Stromal cell of bone marrow (primary cell): Measurements from ENCODE around the gene MAPK8.
"Not testable (repeated sequence)": the region's sequence is repeated elsewhere in the genome, so short reads cannot be mapped to it uniquely, and the experiment has no call there.

Experiments used
- DNase-seq: peaks from one replicate; pipeline ENCODE4 v3.0.0-alpha.2; 2012; ENCODE audit warnings: low read depth

The MAPK8 gene

DNA sequence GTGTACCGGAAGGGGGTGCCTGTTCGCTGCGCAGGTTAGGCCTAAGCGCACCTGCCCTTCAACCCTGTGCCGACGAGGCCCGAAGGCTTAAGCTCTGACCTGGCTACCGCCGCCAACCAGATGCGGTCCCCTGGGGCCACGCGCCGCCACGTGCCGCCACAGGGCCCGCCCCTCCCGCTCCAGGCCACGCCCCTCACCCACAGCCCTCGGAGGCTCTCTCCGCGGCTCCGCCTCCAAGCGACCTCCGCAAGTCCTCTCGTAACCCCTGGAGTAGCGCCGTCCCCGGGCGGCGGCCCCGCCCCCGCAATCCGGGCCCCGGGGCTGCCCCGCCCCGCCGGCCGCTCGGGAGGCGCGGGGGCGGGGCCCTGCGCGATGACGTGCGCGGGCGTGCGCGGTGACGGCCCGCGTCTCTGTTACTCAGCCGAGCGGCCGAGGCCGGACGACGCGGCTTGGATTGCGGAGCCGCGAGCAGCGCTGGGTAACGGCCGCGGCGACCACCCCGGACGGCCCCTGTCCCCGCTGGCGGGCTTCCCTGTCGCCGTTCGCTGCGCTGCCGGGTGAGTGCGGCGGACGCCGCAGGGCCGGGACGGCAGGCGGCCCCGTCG, at the start of gene MAPK8:
MAPK8 (plus strand) TSS at position 413 of the 605 bp plus-strand sequence. CDS start 94,984 bp downstream, outside the sequence.
- peak; percentile 64 for DNase-seq

DNA sequence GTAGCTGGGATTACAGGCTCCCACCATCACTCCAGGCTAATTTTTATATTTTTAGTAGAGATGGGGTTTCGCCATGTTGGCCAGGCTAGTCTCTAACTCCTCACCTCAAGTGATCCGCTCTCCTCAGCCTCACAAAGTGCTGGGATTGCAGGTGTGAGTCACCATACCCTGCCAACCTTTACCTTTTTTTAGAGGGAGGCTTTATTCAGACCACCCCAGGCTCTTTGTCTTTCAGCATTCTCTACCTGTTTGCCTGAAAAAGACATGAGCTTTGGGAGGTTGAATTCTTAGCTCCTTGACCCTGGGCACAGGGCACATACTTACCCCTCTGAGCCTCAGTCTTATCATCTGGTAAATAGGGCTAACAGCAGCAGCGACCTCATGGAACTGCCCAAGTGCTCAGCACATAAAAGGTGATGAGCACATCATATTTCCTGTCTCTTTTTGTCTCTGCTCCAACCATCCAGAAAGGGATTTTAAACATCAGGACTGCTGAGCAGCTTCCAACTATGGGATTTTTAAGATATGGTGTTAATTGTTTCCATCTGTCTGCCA, 49.0 kb upstream of the MAPK8 start:
- DNase-seq = no peak

DNA sequence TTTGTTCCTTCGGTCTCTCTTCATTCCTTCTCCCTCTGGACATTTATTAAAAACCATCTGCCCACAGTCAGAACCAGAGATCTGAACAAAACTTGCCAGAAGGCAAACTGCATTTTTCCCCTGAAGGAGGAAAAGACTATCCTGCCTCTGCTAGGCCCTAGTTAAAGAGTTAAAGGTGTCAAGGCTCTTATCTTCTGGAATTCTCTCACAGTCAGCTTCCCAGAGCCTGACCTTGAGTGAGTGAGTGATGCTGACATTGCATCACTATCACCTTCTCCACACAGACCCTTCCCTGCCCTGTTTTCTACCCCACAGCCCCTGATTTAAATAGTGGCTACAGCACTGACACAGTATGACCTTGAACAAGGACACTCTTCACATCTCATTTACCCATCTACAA, 48.4 kb upstream of the MAPK8 start:
- DNase-seq = no peak

DNA sequence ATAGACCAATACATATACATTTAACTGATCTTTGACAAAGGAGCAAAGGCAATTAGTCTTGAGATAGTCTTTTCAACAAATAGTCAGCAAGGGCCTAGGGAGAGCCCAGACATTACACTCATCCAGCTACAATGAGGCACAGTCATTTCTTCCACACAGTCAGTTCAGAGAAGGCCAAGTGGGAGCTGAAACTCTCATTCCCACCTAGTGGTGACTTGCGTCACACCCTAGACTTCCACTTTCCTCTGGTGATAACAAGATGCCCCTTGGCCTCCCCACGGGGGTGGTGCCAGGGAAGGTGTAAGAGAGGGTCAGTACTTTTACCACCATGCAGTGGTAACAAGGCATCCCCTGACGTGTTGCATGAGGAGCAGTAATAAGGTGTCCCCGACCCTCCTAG, 39.9 kb upstream of the MAPK8 start:
- no peak for DNase-seq

DNA sequence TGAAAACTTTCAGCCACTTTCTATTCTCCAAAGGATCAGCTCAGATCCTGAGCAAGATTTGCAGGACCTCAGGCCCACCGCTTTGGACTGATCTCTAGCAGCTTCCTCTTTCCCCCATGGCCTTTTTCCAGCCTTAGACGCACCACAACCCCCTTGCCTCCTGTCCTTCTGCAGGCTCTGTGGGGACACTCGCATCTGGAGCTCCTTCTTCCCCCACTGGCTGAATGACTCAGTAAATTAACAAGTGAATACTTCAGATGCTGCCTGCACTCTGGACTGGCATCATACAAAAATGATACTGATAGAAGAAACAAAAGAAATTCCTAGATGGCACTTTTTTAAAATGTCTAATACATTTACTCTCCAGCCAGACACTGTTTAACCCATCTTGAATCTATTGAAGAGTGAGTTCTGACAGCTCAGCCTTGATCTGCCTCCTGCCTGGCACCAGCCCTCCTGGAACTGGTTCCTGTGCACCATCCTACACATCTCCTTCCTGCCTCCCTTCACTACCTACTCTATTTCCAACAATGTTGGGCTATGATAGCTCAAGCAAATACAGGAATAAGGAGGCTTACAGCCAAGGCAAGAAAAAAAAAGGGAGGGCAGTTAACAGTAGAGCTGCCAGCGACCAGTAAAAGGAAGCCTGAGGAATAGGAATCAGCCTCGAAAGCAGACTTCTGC, 35.3 kb upstream of the MAPK8 start:
- DNase-seq = no peak

DNA sequence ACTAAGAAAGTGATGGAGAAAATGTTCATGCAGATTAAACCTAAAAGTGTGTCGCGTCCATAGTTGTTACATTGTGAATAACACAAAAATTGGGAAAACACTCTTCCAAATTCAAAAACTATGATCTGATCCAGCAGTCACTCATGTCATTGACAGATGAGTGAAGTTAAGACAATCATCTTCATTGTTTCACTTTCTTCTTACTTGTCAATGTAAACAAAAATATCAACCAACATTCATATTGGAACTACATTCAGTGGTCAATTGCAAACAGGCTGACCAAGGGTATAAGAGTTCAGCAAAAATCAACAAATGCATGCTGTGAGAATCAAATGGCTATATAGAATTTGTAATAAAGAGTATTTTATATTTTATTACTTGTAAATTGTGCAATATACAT, 33.8 kb upstream of the MAPK8 start:
- DNase-seq = no peak

DNA sequence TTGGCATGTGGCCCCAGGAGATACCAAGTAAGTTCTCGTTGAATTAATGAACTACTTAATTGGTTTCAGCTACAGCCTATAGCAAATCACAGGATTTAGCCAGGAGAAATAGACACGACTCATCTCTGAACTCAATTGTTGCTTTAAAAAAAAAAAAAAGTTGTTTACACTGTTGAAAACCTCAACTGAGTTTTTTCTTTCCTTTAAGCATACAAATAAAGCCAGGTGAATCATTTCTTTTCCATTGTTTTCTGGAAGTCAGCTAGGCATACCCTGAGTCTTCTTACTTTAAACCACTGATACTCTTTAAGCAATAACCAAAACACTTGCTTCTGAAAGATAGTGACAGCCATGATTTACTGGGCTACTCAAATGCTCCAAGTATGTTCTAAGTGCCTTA, 32.7 kb upstream of the MAPK8 start:
- DNase-seq = no peak

DNA sequence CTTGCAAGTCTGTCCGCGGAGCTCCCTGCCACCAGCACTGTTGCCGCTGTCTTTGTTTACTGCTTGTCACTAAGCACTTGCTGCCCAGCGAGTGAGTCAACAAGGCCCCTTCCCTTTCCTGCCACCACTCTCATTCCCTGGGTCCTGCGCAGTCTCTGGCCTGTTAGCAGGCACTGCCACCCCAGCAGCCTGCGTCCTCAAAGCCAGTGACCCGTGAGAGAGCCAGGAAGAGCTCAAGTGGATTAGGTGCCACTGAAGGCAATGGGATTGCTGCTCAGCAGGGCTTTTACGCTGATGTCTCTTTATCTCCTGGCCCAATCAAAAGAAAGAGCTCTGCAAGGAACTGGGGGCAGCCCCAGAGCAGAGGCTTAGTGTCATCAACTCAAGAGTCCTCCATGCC, 31.8 kb upstream of the MAPK8 start, which contains the start of gene FRMPD2:
FRMPD2 (minus strand) TSS at position 61 of the 400 bp plus-strand sequence. CDS start 129 bp downstream, outside the sequence.
- no peak for DNase-seq

DNA sequence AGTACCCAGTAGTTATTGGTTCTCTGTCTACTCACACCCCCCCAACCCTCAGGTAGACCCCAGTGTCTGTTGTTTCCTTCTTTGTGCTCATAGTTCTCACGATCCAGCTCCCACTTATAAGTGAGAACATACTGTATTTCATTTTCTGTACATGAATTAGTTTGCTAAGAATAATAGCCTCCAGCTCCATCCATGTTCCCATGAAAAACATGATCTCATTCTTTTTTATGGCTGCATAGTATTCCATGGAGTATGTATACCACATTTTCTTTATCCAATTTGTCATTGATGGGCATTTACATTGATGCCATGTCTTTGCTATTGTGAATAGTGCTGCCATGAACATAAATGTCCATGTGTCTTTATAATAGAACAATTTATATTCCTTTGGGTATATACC, 29.4 kb upstream of the MAPK8 start:
- no peak for DNase-seq

DNA sequence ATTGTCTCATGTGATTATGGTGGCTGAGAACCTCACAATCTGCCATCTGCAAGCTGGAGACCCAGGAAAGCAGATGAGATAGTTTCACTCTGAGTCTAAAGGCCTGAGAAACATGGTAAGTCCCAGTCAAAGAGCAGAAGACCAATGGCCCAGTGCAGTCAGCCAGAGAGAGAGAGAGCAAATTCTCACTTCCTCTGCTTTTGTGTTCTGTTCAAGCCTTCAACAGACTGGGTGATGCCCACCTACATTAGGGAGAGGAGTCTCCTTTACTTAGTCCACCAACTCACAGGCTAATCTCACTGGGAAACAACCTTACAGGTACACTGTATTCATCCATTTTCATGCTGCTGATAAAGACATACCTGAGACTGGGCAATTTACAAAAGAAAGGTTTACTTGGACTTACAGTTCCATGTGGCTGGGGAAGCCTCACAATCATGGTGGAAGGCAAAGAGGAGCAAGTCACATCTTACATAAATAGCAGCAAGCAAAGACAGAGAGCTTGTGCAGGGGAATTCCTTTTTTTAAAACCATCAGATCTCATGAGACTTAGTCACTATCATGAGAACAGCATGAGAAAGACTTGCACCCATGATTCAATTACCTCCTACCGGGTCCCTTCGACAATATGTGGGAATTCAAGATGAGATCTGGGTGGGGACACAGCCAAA, 27.3 kb upstream of the MAPK8 start:
- no peak for DNase-seq

DNA sequence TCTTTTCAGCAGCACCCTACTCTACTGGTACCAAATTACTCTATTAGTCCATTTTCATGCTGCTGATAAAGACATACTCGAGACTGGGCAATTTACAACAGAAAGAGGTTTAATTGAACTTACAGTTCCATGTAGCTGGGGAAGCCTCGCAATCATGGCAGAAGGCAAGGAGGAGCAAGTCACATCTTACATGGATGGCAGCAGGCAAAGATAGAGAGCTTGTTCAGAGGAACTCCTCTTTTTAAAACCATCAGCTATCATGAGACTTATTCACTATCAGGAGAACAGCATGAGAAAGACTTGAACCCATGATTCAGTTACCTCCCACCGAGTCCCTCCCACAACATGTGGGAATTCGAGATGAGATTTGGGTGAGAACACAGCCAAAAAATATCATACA, 24.8 kb upstream of the MAPK8 start:
- DNase-seq = not testable (repeated sequence)

DNA sequence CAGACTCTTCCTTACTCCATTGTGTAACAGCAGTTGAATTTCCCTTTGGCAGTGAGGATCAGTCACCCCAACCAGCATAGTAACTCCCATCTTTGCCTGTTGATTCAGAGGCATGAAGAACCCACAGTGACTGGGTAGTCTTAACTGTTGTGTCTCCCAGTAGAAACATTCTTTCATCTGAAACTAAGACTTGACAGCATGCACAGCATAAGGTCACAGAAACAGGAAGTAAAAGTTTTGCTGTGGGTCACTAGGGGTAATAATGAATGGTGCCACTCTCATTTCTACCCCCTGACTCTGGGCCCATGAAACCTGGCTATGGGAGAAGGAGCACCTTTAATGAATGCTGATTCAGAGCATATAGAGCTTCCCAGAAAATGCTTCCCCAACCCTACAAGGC, 23.6 kb upstream of the MAPK8 start:
- DNase-seq = no peak

DNA sequence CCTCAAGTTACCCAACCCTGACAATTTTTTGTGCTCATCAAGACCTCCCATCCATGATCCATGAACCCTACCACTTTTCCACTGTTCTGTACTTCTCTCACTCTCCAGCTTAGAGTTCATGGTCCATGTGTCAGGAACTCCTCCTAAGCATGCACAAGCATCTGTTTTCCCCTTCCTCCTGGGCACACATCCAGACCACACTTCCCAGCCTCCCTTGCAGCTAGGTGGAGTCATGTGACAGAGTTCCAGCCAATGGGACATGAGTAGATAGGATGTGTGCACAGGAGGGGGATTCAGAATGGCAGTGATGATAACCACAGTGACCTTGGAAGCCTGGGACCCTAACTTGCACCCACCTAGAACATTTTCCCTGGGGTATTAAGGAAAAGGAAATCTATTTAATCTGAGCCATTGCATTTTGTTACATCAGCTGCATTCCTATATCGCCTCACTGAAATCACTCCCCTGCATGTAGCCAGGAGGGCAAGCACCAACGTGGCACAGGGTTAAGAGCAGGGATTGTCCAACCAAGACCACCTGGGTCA, 22.4 kb upstream of the MAPK8 start:
- no peak for DNase-seq

DNA sequence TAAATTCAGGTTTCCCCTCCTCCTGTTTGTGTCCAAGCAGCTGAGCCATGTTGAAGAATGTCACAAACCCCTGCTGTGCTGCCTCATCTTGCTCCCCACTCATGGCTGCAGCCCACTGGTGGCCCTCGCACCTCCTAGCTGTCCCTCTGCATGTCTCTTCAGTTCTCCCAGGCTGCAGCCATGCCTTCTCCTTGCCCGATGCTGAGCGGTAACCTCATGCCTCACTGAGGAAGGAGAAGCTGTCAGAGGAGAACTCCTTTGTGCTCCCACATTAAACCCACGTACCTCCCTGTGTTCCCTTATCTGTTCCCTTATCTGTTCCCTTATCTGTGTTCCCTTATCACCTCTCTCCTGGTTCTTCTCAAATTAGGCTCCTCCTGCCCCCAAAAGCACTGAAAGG, 21.7 kb upstream of the MAPK8 start:
- DNase-seq = no peak

DNA sequence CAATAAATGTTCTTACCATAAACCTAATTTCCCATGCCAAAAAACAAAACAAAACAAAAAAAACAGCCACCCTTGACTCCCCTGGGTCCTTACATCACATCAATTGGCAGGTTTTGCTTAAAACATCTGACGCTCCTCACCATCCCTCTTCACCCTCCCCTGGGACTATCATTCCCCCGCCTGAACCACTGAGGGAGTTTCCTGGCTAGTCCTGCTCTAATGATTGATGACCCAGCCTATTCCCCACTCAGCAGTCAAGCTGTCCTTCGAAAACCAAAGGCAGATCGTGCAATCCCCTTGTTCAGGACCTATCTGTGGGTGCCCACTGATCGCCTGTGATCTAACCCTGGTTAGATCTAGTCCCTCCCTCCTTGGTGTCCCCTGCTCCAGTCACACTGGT, 20.8 kb upstream of the MAPK8 start:
- DNase-seq = no peak

DNA sequence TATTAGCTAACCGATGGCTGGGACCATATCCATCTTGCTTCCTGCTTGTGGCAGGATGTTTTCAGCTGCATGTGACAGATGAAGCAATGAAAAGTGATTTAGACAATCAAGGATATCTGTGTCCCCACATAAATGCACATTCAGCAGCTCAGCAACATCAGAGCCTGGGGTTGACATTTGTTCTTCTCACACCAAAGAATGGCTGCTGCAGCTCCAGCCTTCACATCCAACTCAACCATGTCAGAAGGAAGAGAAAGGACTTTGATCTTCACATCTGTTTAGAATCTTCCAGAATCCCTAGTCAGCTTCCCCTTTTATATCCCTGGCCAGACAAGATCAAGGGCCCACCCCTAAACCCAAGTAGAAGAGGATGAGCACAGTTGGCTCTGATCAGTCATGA, 20.1 kb upstream of the MAPK8 start:
- DNase-seq = no peak

DNA sequence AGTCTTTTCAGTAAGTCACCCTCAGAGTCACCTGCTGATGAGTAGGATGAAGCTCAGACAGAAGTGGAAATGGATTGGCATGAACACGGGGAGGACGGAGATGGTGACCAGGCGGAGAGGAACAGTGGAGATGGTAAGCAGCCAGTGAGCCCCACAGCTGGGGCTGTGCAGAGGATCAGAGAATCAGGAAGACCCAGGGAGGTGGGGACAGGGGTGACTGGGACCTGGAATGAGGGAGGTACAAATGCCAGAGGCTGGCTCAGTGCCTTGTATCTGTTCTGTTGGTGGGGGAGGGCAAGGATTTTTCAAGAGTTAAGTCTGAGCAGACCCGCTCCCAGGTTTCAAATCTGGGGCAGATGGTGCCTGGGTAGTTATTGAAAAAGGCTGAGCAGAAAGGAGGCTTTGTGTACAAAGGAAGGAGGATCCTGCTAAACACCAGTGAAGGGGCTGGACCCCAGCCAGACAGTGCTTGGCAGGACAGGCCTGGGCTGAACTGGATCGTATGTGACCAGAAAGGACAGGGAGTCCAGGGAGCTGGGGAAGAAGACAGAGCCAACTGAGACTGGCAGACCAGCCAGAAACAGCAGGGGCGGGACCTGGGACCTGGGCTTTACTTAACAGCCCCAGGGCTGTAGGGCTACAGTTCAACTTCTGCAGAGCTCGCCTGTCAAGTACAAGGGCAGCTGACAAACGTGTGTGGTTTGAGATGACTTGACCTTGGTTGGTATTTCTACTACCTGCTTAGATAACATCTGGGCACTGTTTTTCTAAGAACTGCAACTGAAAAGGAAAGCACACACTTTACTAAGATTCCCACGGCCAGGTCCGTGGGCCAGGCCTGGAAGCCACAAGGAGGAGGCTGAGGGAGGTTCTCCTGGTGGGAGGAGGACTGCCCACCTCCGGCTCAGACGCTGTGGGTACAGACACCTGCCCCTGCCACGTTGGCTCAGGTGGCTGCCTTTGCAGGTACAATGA, 18.8 kb upstream of the MAPK8 start:
- DNase-seq = no peak

DNA sequence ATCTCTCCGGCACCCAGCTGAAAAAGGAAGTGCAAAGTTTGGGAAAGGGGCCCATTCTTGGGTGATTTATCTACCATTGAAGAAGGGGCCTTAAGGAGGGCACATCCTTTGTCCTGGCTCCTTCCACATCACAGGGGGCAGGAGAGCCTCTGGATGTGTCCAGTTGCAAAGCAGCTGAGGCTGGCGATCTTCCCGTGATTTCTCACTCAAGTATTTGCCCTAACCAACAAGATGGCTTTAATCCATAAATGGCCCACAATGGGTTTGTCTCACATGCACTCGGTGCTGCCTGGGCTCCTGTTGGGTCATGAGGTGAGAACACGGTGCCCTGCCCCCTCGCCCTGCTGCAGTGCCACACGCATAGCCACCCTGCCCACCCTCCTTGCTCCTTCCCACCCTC, 17.8 kb upstream of the MAPK8 start:
- no peak for DNase-seq

DNA sequence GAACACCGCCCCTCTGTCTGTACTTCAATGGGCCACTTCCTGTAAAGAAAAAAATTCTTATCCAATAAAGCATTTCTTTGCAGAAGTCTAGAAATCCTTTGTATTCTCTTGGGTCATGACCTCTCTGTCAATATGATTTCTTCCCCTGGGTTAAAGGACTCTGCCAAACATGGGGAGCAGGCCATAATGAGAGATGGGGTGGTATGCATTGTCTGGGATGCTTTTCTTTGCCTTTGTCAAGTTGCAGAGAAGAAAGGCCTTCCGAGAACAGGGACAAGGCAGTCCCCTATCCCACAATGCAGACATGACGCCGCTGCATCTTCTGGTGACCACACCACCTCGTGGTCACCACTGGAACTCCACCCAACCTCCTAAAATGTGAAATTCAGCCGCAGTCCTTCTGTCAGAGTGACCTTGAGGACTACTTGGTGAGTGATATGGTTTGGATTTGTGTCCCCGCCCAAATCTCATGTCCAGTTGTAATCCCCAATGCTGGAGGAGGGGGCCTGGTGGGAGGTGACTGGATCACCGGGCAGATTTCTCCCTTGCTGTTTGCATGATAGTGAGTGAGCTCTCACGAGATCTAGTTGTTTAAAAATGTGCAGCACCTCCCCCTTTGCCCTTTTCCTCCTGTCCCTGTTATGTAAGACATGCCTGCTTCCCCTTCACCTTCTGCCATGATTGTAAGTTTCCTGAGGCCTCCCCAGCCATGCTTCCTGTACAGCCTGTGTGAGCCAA, 16.8 kb upstream of the MAPK8 start:
- DNase-seq = peak; percentile 12

DNA sequence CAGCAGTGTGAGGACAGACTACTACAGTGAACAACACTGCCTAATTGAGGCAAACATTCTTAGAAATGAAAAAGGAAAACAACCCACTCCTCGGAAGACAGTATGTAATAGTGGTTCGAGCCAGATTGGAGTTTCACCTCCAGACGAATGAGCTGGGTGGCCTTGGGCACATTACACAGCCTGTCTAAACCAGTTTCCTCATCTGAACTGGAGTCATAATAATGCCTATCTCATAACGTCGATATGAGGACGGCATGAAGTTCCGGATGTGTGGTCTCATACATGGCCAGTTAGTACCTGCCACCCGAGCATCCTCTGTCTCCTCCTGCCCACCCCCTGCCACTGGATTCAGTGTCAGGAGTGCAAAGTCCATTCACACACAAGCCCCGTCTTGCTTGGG, 16.2 kb upstream of the MAPK8 start:
- DNase-seq = no peak

DNA sequence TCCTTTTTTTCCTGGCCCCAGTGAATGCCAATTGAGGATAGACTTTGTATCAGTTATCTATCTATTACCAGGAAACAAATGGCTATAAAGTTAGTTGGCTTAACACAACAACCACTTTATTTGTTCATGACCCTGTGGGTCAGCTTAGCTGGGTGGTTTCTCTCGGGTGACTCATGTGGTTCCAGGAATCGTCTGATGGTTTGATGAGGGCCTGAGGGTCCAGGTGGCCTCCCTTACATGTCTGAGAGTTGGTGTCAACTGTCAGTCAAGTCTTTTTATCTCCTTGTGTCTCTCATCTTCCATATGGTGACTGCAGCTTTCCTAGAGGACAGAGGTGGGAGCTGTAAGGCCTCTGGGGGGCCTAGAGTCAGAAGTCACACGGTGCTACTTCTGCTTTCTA, 15.3 kb upstream of the MAPK8 start:
- DNase-seq = no peak
